ENCODE measurements around the gene TFDP1. TPM values are rescaled to one million over a fixed set of nuclear protein-coding genes. Genes with fewer than 3 reads are reported as not detected.

TFDP1 gene
- total RNA-seq, 1 experiment from 2014 or later, result 107 TPM

DNA sequence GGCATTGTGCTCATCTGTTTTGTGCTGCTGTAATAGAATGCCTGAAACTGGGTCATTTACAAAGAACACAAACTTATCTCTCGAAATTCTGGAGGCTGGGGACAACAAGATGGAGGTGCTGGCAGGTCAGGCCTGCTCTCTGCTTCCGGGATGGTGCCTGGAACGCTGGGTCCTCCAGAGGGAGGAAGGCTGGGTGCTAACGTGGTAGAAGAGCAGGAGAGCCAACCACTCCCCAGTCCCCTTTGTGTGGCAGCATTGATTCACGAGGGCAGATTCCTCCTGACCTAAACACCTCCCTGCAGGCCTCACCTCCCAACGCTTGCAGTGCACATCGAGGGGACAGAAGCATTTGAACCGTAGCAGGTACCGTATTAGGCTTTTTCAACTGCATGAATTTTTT lies 34.1 kb upstream of the TFDP1 start:
- H3K4me3 ChIP-seq, result no peak overlapping the region
- intact Hi-C loops (cut with micrococcal nuclease; ENCODE audit: unreplicated experiment), result no loop called here
- ChIA-PET CTCF (no interaction called here), POLR2A (ENCODE audit: unreplicated experiment) (no interaction called here)
- no peak overlapping the region for H3K4me2 ChIP-seq
- H3K79me2 ChIP-seq (ENCODE audit: low read depth), result no peaks in the 10 kb centered on the region
- H3K9me3 ChIP-seq (ENCODE audit: insufficient read depth, low read depth), result no peaks in the 10 kb centered on the region
- peaks cover 10% of the 10 kb centered on the region for H3K4me1 ChIP-seq (replicated peaks; ENCODE audit: insufficient read depth)
- H2AFZ ChIP-seq, result no peak overlapping the region
- H3K27ac ChIP-seq, result no peak overlapping the region
- no peak for DNase-seq
- TF ChIP-seq, protein P1, sequence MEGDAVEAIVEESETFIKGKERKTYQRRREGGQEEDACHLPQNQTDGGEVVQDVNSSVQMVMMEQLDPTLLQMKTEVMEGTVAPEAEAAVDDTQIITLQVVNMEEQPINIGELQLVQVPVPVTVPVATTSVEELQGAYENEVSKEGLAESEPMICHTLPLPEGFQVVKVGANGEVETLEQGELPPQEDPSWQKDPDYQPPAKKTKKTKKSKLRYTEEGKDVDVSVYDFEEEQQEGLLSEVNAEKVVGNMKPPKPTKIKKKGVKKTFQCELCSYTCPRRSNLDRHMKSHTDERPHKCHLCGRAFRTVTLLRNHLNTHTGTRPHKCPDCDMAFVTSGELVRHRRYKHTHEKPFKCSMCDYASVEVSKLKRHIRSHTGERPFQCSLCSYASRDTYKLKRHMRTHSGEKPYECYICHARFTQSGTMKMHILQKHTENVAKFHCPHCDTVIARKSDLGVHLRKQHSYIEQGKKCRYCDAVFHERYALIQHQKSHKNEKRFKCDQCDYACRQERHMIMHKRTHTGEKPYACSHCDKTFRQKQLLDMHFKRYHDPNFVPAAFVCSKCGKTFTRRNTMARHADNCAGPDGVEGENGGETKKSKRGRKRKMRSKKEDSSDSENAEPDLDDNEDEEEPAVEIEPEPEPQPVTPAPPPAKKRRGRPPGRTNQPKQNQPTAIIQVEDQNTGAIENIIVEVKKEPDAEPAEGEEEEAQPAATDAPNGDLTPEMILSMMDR (conservative IDR thresholded peaks at IDR 0.05), result no peak
- TF ChIP-seq EZH2 (IDR thresholded peaks at IDR 0.05; ENCODE audit: low read depth), result no peak
- H3K36me3 ChIP-seq (ENCODE audit: low read depth), result peaks cover 6% of the 10 kb centered on the region; the same call in 1 of the 2 replicates
- H3K27me3 ChIP-seq (ENCODE audit: insufficient read depth, low read depth), result no peaks in the 10 kb centered on the region
- H3K9me2 ChIP-seq (ENCODE audit: insufficient read depth), result no peaks in the 10 kb centered on the region
- H4K20me1 ChIP-seq (ENCODE audit: insufficient read depth), result peaks cover 5% of the 10 kb centered on the region
- no peaks in the 10 kb centered on the region for H3F3A ChIP-seq (ENCODE audit: insufficient read depth, low read depth)
- BruUV-seq (replicated peaks), result no TSS peak

DNA sequence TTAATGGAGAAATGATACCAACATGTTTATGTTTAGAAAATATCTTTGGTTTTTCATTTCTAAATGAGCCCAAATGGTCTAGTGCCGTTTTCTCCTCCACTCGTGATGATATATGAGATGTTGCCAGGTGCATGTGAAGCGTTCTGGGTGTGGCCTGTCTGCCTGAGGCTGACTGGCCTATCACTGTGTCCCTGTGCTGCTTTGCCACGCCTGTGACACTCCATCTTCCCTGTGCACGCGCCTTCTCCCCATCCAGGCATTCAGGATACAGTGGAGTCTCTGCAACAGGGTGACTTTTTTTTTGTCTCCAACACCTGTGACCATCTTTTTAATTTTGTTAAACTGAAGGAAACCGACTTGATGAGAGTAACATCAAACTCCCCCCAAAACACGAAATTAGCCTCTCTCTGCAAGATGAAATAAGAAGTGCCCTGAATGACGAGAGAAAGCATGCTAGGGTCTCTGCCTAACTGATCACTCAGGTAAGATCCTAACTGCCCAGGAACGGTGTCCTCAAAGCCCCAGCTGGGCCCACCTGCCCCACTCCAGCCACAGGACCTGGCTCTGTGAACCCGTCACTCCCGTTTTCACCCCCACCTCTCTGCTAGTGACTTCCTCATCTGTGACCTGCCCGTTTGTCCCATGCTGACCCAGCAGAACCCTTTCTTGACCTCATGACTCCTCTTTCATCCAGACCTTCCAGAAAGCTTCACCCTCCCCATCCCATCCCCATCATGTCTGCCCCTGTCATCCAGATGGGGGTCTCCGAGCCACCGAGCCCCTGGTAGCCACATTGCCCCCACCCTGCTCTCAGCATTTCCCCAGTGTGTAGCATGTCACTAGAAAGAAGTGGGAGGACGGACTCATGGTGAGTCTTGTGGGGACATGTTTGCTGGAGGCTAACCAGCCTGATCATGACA lies 33.2 kb upstream of the TFDP1 start:
- no peaks in the 10 kb centered on the region for H3K79me2 ChIP-seq (ENCODE audit: low read depth)
- H3K4me1 ChIP-seq (replicated peaks; ENCODE audit: insufficient read depth), result peaks cover 4% of the 10 kb centered on the region; the same call in 1 of the 2 replicates
- H4K20me1 ChIP-seq (ENCODE audit: insufficient read depth), result no peaks in the 10 kb centered on the region; the same call in 1 of the 2 replicates
- H3K4me2 ChIP-seq, result no peak overlapping the region
- ChIA-PET CTCF (no interaction called here), POLR2A (ENCODE audit: unreplicated experiment) (no interaction called here)
- H3K27me3 ChIP-seq (ENCODE audit: insufficient read depth, low read depth), result no peaks in the 10 kb centered on the region
- peaks cover 6% of the 10 kb centered on the region; the same call in 1 of the 2 replicates for H3K36me3 ChIP-seq (ENCODE audit: low read depth)
- H3K9me3 ChIP-seq (ENCODE audit: insufficient read depth, low read depth), result no peaks in the 10 kb centered on the region
- peaks cover 2% of the 10 kb centered on the region; the same call in 1 of the 2 replicates for H3F3A ChIP-seq (ENCODE audit: insufficient read depth, low read depth)
- intact Hi-C loops (cut with micrococcal nuclease; ENCODE audit: unreplicated experiment), result no loop called here
- H3K27ac ChIP-seq, result no peak overlapping the region
- TF ChIP-seq, protein P1 (conservative IDR thresholded peaks at IDR 0.05), result no peak
- no peak for TF ChIP-seq EZH2 (IDR thresholded peaks at IDR 0.05; ENCODE audit: low read depth)
- H3K4me3 ChIP-seq, result no peak overlapping the region
- H3K9me2 ChIP-seq (ENCODE audit: insufficient read depth), result no peaks in the 10 kb centered on the region
- DNase-seq, result peak in 1 of 2 experiments; percentile 11
- no peak overlapping the region for H2AFZ ChIP-seq
- BruUV-seq (replicated peaks), result no TSS peak

DNA sequence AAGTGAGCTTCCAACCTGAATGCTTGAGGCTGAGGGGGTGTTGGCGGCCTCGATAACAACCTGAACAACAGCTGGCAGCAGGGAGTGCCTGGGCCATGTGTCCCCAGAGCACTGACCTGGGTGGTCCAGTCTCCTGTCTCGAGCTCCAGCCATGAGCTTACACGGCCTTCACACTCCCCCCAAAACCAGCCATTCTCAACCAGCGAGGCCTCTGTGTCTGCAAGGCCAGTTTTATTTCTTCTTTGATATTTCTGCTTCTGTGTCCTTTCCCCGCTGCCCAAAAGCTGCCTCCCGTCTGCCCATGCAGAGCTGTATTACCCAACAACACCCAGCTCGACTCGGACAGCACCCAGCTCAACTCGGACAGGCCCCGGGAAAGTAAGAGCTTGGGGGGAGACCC lies 32.5 kb upstream of the TFDP1 start:
- TF ChIP-seq EZH2 (IDR thresholded peaks at IDR 0.05; ENCODE audit: low read depth), result no peak
- TF ChIP-seq, protein P1 (conservative IDR thresholded peaks at IDR 0.05), result no peak
- H3K36me3 ChIP-seq (ENCODE audit: low read depth), result peaks cover 6% of the 10 kb centered on the region; the same call in 1 of the 2 replicates
- H3K27ac ChIP-seq, result no peak overlapping the region
- no peak overlapping the region for H3K4me2 ChIP-seq
- H3K4me3 ChIP-seq, result no peak overlapping the region
- no peaks in the 10 kb centered on the region for H3K27me3 ChIP-seq (ENCODE audit: insufficient read depth, low read depth)
- H2AFZ ChIP-seq, result no peak overlapping the region
- ChIA-PET POLR2A (ENCODE audit: unreplicated experiment) (no interaction called here), CTCF (no interaction called here)
- H3K9me2 ChIP-seq (ENCODE audit: insufficient read depth), result no peaks in the 10 kb centered on the region
- no peaks in the 10 kb centered on the region for H3K9me3 ChIP-seq (ENCODE audit: insufficient read depth, low read depth)
- no TSS peak for BruUV-seq (replicated peaks)
- no peak for DNase-seq
- intact Hi-C loops (cut with micrococcal nuclease; ENCODE audit: unreplicated experiment), result no loop called here
- H3K79me2 ChIP-seq (ENCODE audit: low read depth), result no peaks in the 10 kb centered on the region
- no peaks in the 10 kb centered on the region; the same call in 1 of the 2 replicates for H4K20me1 ChIP-seq (ENCODE audit: insufficient read depth)
- peaks cover 4% of the 10 kb centered on the region; the same call in 1 of the 2 replicates for H3K4me1 ChIP-seq (replicated peaks; ENCODE audit: insufficient read depth)
- H3F3A ChIP-seq (ENCODE audit: insufficient read depth, low read depth), result peaks cover 8% of the 10 kb centered on the region; the same call in 1 of the 2 replicates
